Putamen (tissue), 1 donor: ENCODE results near the gene NFILZ.

Experiments
- DNase-seq: peaks from one replicate; pipeline ENCODE4 v3.0.0-alpha.2; 2016; ENCODE audit warnings: low spot score

The NFILZ gene

GRCh38 chr19:8641908-8642547 is 11.6 kb downstream of the NFILZ start:
- DNase-seq: no peak

GRCh38 chr19:8642561-8642960 is 12.1 kb downstream of the NFILZ start:
- DNase-seq: no peak

- no peak for DNase-seq
Measured at GRCh38 chr19:8643860-8644653, 13.6 kb downstream of the NFILZ start.

GRCh38 chr19:8648240-8648639 is 17.8 kb downstream of the NFILZ start:
- DNase-seq: no peak

GRCh38 chr19:8654591-8655339 is 24.3 kb downstream of the NFILZ start:
- DNase-seq: no peak

- DNase-seq: no peak
Measured at GRCh38 chr19:8655340-8655709, 24.9 kb downstream of the NFILZ start.

- DNase-seq: no peak
Measured at GRCh38 chr19:8657869-8658268, 27.4 kb downstream of the NFILZ start.

GRCh38 chr19:8659905-8660304 is 29.5 kb downstream of the NFILZ start:
- no peak for DNase-seq

- DNase-seq: no peak
Measured at GRCh38 chr19:8662263-8662662, 31.8 kb downstream of the NFILZ start.

GRCh38 chr19:8663920-8664670 is 33.7 kb downstream of the NFILZ start:
- DNase-seq: no peak

- no peak for DNase-seq
Measured at GRCh38 chr19:8664671-8665057, 34.2 kb downstream of the NFILZ start.

GRCh38 chr19:8665468-8666213 is 35.2 kb downstream of the NFILZ start:
- no peak for DNase-seq

- no peak for DNase-seq
Measured at GRCh38 chr19:8666814-8667405, 36.5 kb downstream of the NFILZ start.

- no peak for DNase-seq
Measured at GRCh38 chr19:8673276-8673891, 43.0 kb downstream of the NFILZ start.

- no peak for DNase-seq
Measured at GRCh38 chr19:8675066-8675465, 44.6 kb downstream of the NFILZ start.

GRCh38 chr19:8678244-8678807 is 47.9 kb downstream of the NFILZ start:
- DNase-seq: no peak
